ENCODE measurements around the gene SAAL1.

The SAAL1 gene

DNA sequence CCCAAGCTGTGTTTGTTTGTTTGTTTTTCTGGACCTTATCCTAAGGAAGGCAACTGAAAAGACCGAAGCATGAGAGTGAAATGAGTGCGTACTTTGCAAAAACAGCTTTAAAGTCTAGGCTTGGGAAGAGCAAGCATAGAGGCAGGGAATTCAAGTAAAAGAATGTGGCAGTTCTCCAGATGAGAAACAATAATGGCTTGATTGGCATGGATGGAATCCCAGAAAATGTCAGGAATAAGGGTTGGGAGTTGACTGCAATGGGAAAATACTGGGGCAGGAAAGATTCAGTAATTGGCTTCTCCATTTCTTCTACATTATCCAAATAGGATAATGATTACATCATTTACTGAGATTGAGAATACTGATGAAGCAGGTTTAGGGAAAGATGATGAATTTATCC lies 17.5 kb downstream of the SAAL1 start:
- no peak for TF ChIP-seq ZNF366 (tag by site-specific recombination; conservative IDR thresholded peaks at IDR 0.05)
- no peak for TF ChIP-seq ZNF701 (tag by site-specific recombination; IDR thresholded peaks at IDR 0.05)
- TF ChIP-seq, protein P1, sequence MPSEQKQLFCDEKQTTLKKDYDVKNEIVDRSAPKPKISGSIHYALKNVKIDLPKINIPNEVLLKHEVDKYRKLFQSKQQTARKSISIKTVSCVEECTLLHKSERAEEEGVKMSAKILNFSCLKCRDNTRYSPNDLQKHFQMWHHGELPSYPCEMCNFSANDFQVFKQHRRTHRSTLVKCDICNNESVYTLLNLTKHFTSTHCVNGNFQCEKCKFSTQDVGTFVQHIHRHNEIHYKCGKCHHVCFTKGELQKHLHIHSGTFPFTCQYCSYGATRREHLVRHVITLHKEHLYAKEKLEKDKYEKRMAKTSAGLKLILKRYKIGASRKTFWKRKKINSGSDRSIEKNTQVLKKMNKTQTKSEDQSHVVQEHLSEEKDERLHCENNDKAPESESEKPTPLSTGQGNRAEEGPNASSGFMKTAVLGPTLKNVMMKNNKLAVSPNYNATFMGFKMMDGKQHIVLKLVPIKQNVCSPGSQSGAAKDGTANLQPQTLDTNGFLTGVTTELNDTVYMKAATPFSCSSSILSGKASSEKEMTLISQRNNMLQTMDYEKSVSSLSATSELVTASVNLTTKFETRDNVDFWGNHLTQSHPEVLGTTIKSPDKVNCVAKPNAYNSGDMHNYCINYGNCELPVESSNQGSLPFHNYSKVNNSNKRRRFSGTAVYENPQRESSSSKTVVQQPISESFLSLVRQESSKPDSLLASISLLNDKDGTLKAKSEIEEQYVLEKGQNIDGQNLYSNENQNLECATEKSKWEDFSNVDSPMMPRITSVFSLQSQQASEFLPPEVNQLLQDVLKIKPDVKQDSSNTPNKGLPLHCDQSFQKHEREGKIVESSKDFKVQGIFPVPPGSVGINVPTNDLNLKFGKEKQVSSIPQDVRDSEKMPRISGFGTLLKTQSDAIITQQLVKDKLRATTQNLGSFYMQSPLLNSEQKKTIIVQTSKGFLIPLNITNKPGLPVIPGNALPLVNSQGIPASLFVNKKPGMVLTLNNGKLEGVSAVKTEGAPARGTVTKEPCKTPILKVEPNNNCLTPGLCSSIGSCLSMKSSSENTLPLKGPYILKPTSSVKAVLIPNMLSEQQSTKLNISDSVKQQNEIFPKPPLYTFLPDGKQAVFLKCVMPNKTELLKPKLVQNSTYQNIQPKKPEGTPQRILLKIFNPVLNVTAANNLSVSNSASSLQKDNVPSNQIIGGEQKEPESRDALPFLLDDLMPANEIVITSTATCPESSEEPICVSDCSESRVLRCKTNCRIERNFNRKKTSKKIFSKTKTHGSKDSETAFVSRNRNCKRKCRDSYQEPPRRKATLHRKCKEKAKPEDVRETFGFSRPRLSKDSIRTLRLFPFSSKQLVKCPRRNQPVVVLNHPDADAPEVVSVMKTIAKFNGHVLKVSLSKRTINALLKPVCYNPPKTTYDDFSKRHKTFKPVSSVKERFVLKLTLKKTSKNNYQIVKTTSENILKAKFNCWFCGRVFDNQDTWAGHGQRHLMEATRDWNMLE (tag by site-specific recombination; conservative IDR thresholded peaks at IDR 0.05; ENCODE audit: low read depth): no peak
- TF ChIP-seq PBX3 (CRISPR knock-in tag; IDR thresholded peaks at IDR 0.05): no peak
- Histone ChIP-seq H3K4me3 (ENCODE audit: low read depth, low read length) (no peak overlapping the region), H3K4me1 (ENCODE audit: control insufficient read depth, insufficient read depth, low read length) (no peaks in the 10 kb centered on the region), H3K9me3 (ENCODE audit: control insufficient read depth, insufficient read depth, low read depth, low read length) (no peaks in the 10 kb centered on the region), H3K27ac (ENCODE audit: extremely low read depth, low read depth, low read length) (no peak overlapping the region), H3K36me3 (ENCODE audit: control insufficient read depth in 2 of 2, insufficient read depth in 1 of 2, low read length in 2 of 2) (peaks cover 12 to 92% of the 10 kb centered on the region in 2 experiments)
- POLR2A ChIA-PET: no interaction called here
- CTCF ChIA-PET: interaction anchor here (2.1 kb wide), 1 partner anchor 16 kb away, joined by 13 read pairs; no protein-coding TSS in a partner anchor

DNA sequence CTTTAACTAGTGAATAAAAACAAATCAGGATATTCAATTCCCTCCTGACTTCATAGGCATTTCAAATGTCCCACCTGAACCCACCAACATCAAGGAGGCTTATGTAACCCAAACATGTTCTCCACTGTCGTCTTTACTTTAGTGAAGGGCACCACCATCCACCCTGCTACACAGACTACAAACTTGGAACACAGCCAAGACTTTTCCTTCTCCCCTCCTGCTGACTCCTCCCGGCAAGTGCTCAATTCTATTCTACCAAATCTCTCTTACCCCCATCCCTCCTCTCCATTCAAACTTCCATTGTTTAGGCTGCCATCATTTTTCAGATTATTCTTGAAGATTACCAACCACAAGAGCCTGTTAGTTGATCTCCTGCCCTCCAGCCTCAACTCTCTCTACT lies 24.3 kb downstream of the SAAL1 start:
- no peak for TF ChIP-seq ZNF248 (tag by site-specific recombination; IDR thresholded peaks at IDR 0.05)
- no peak for TF ChIP-seq ZNF10 (tag by site-specific recombination; IDR thresholded peaks at IDR 0.05)
- TF ChIP-seq HOXD13 (CRISPR knock-in tag; IDR thresholded peaks at IDR 0.05; ENCODE audit: borderline replicate concordance): no peak
- TF ChIP-seq ZNF350 (tag by site-specific recombination; IDR thresholded peaks at IDR 0.05): no peak
- TF ChIP-seq KLF1 (tag by site-specific recombination; IDR thresholded peaks at IDR 0.05): no peak
- TF ChIP-seq ZNF449 (tag by site-specific recombination; IDR thresholded peaks at IDR 0.05): no peak
- no peak for TF ChIP-seq IKZF3 (tag by site-specific recombination; IDR thresholded peaks at IDR 0.05)
- no peak for TF ChIP-seq ZNF223 (tag by site-specific recombination; IDR thresholded peaks at IDR 0.05)
- TF ChIP-seq ZSCAN30 (tag by site-specific recombination; IDR thresholded peaks at IDR 0.05): no peak
- no peak for TF ChIP-seq OVOL3 (tag by site-specific recombination; IDR thresholded peaks at IDR 0.05)
- TF ChIP-seq ZSCAN23 (tag by site-specific recombination; IDR thresholded peaks at IDR 0.05): no peak
- TF ChIP-seq ZNF629 (tag by site-specific recombination; IDR thresholded peaks at IDR 0.05): no peak
- no peak for TF ChIP-seq ZNF791 (tag by site-specific recombination; IDR thresholded peaks at IDR 0.05)
- TF ChIP-seq, protein P2, sequence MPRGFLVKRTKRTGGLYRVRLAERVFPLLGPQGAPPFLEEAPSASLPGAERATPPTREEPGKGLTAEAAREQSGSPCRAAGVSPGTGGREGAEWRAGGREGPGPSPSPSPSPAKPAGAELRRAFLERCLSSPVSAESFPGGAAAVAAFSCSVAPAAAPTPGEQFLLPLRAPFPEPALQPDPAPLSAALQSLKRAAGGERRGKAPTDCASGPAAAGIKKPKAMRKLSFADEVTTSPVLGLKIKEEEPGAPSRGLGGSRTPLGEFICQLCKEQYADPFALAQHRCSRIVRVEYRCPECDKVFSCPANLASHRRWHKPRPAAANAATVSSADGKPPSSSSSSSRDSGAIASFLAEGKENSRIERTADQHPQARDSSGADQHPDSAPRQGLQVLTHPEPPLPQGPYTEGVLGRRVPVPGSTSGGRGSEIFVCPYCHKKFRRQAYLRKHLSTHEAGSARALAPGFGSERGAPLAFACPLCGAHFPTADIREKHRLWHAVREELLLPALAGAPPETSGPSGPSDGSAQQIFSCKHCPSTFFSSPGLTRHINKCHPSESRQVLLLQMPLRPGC (tag by site-specific recombination; IDR thresholded peaks at IDR 0.05): no peak
- TF ChIP-seq, protein P3, sequence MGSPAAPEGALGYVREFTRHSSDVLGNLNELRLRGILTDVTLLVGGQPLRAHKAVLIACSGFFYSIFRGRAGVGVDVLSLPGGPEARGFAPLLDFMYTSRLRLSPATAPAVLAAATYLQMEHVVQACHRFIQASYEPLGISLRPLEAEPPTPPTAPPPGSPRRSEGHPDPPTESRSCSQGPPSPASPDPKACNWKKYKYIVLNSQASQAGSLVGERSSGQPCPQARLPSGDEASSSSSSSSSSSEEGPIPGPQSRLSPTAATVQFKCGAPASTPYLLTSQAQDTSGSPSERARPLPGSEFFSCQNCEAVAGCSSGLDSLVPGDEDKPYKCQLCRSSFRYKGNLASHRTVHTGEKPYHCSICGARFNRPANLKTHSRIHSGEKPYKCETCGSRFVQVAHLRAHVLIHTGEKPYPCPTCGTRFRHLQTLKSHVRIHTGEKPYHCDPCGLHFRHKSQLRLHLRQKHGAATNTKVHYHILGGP (tag by site-specific recombination; IDR thresholded peaks at IDR 0.05): no peak
- ChIA-PET POLR2A (no interaction called here), CTCF (interaction anchor here (1.4 kb wide), 1 partner anchor 13 kb away, joined by 5 read pairs; no protein-coding TSS in a partner anchor)
- Histone ChIP-seq H3K4me3 (ENCODE audit: low read depth, low read length) (no peak overlapping the region), H3K9me3 (ENCODE audit: control insufficient read depth, insufficient read depth, low read depth, low read length) (no peaks in the 10 kb centered on the region), H3K27ac (ENCODE audit: extremely low read depth, low read depth, low read length) (no peak overlapping the region), H3K36me3 (ENCODE audit: control insufficient read depth in 2 of 2, insufficient read depth in 1 of 2, low read length in 2 of 2) (peaks cover 6 to 66% of the 10 kb centered on the region in 2 experiments), H3K4me1 (ENCODE audit: control insufficient read depth, insufficient read depth, low read length) (no peaks in the 10 kb centered on the region; the same call in 1 of the 2 replicates)
